Activated T-helper 17 cell treated with anti-CD3 and anti-CD28 coated beads, Interleukin-2, amount 50 U/mL, for 72 hours (primary cell): ENCODE data around the gene SH3PXD2A. TPM values are rescaled to one million over a fixed set of nuclear protein-coding genes. Genes with fewer than 3 reads are reported as not detected.
"Not testable (repeated sequence)": the region's sequence is repeated elsewhere in the genome, so short reads cannot be mapped to it uniquely, and the experiment has no call there.

Experiments used
- ATAC-seq: fragments of 150-1000 bp; cut with Tn5 transposase; replicated peaks from 2 replicates; pipeline ENCODE4 v1.10.0; 2021; ENCODE audit warnings: mild to moderate bottlenecking, moderate library complexity
- H3K27ac Mint-ChIP-seq: one replicate; pipeline ENCODE4 v1.8.0; 2022; ENCODE audit warnings: mixed read lengths
- H3K27me3 Mint-ChIP-seq: one replicate; pipeline ENCODE4 v1.8.0; 2022; ENCODE audit warnings: mixed read lengths
- H3K36me3 Mint-ChIP-seq: one replicate; pipeline ENCODE4 v1.8.0; 2022; ENCODE audit warnings: low read depth, mild to moderate bottlenecking, mixed read lengths
- H3K4me1 Mint-ChIP-seq: one replicate; pipeline ENCODE4 v1.8.0; 2022; ENCODE audit warnings: mixed read lengths
- H3K4me3 Mint-ChIP-seq: one replicate; pipeline ENCODE4 v1.8.0; 2022; ENCODE audit warnings: mild to moderate bottlenecking, mixed read lengths
- H3K9me3 Mint-ChIP-seq: one replicate; pipeline ENCODE4 v1.8.0; 2022; ENCODE audit warnings: mixed read lengths
- total RNA-seq, 2 donors: library from RNA; stranded (reverse); gene quantifications; one replicate each; pipeline ENCODE4 v1.2.3, GENCODE V29; 2022

SH3PXD2A gene
- total RNA-seq, 2 donors from 2014 or later: 8.0 to 19.3 TPM

DNA sequence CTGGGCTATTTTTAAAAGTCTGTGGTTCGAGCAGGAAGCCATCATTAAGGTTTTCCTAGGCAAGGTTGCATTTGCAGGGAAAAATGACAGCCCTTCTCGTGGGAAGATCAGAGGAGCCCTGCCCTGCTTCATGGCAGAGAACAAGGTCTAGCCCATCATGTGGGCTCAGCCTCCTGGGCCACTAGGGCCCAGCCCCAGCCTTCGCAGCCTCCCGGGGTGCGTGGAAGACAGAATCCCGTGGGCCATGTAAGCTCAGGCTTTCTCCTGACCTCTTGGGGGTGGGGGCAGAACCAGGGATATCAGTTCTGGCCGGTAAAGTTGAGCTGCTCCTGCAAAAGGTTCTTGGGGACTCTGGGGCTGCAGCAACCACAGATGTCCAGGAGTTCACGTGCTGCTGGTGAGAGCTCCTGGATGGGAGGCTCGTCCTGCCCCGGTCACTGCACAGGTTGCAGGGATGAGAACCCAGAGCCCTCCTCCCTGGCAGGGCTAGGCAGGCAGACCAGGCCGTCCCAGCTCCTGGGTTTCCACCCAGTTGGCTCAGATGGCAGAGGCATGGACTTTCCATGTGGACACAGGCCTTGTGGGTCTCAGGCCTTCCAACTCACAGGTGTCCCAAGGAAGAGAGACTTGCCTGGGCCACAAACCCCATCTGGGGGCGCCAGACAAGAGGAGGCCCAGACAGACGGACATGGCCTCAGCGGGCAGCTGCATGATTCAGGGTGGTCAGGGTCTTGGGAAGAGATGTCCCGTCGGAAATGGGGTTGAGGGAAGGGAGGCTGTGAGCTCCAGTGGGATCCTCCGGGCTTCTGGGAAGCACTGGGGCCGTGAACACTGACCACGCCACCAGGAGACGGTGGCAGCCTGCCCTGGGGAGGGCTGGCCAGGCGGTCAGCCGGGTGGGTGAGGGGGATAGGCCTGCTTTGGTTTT is 235.7 kb downstream of the SH3PXD2A start:
- Mint-ChIP-seq H3K4me3 (no peak overlapping the region), H3K27me3 (no peaks in the 10 kb centered on the region), H3K36me3 (no peaks in the 10 kb centered on the region), H3K27ac (no peak overlapping the region), H3K9me3 (no peaks in the 10 kb centered on the region), H3K4me1 (no peaks in the 10 kb centered on the region)
- ATAC-seq: no peak

DNA sequence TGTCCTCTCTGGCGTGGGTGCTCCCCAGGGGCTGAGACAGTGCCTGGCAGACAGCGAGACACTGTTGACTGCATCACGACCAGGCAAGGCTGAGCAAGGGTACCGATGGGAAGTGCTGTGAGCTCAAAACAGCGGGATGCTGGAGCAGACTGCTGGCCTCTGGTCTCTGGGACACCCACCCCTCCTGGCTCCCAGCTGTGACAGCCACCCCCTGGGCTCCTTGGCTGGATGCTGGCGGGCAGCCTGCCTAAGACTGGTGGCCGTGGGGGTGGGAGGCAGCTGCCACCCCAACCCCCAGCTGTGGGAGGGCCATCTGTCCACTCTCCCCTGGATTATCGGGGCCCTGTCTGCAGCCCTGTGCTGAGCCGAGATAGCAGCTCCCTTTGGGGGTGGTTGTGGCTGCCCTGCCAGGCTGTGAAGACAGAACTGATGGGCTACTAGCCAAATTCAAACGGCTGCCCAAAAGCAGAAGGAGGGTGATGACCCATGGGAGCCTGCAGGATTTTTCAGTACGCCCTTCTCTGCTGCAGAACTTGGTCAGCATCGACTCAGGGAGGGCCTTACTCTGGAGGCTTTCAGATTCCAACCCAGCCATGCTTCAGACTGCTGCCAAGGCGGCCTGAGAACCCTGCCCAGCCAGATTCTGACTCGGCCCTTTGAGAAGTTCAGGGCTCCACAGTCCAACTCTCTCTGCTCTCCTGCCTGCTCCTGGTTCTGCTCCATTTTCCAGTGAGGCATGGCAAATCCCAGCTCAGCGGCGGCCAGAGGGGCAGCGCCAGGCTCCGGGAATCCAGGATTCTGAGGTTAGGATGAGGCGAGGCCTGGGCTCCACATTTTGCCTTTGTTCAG is 236.6 kb downstream of the SH3PXD2A start:
- no peaks in the 10 kb centered on the region for H3K4me1 Mint-ChIP-seq
- no peaks in the 10 kb centered on the region for H3K36me3 Mint-ChIP-seq
- no peaks in the 10 kb centered on the region for H3K9me3 Mint-ChIP-seq
- H3K27me3 Mint-ChIP-seq: no peaks in the 10 kb centered on the region
- no peak overlapping the region for H3K4me3 Mint-ChIP-seq
- no peak for ATAC-seq
- H3K27ac Mint-ChIP-seq: no peak overlapping the region

DNA sequence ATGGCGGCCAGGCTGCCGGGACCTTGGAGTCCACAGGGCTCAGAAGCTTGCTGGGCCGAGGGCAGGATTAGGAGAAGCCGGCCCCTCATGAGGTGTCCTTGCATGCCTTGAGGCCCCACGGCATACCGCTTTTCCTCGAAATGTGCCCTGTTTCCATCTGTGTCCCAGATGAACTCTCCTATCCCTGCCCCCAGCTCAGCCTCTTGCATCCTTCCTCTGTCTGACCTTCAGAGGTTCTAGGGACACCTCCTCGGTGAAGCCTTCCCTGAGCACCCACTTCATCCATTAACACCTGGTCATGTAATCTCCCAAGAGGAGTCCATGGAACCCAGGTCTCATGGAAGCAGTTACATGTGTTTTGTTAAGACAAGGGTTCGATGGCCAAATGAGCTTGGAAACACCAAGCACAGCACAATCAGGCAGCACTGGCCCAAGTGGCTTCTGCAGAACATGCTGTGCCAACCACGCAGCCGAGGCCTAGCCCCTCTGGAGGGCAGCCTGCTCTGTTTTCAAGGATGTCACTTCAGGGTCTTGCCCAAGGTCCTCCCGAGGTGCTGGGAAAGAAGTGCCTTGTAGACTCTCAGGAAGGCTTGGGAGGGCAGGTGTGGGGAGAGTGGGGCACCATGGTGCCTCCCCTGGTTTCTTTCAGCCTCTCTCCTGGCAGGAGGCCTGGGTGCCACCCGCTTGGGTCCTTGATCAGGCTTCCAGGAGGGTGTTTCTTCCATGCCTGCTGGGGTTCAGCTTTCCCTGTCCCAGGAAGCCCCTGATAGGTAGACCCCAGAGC is 237.6 kb downstream of the SH3PXD2A start:
- H3K27me3 Mint-ChIP-seq: no peaks in the 10 kb centered on the region
- H3K4me1 Mint-ChIP-seq: no peaks in the 10 kb centered on the region
- H3K9me3 Mint-ChIP-seq: no peaks in the 10 kb centered on the region
- H3K27ac Mint-ChIP-seq: no peak overlapping the region
- H3K4me3 Mint-ChIP-seq: no peak overlapping the region
- no peaks in the 10 kb centered on the region for H3K36me3 Mint-ChIP-seq
- ATAC-seq: no peak

- Mint-ChIP-seq H3K4me1 (no peaks in the 10 kb centered on the region), H3K4me3 (no peak overlapping the region), H3K27me3 (no peaks in the 10 kb centered on the region), H3K27ac (no peak overlapping the region), H3K9me3 (no peaks in the 10 kb centered on the region), H3K36me3 (no peaks in the 10 kb centered on the region)
- ATAC-seq: no peak
Measured at GRCh38 chr10:103616705-103617601, 238.4 kb downstream of the SH3PXD2A start.

DNA sequence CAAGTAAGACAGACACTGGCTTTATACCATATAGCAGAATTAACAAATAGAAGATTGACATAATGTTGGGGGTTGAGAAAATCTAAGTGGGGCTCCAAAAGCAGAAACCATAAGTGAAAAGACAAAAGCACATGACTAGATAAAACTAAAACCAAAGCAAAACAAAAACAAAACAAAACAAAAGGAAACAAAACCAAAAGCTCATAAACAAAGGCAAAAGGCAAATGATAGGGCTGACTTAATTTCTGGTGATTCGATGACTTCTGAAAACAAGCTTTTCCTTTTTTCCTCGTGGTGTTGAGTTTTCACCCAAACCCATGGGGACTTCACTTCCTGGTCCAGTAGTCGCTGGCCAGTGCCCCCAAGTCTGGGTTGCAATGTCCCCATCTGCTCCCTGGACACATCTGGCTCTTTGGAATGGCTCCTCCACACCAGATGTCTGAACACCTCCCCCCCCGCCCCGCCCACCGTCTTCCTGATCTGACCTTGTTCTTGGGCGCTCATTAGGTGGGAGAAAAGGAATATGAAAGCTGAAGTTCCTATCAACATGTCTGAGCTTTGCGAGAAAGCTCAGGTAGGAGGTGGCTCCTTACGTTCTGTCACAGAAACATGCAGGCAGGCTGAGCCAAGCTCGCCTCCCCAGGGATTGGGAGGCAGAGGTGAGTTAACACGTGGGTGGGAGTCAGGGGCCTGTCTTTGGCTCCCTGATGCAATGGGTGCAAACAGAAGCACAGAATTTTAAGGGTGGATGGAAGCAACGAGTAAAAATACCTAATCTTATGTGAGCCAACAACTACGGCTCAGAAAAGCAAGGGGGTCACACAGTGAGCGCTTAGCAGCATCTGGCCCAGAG is 240.8 kb downstream of the SH3PXD2A start:
- Mint-ChIP-seq H3K27ac (no peak overlapping the region), H3K4me1 (no peaks in the 10 kb centered on the region), H3K4me3 (no peak overlapping the region), H3K9me3 (no peaks in the 10 kb centered on the region), H3K36me3 (no peaks in the 10 kb centered on the region), H3K27me3 (no peaks in the 10 kb centered on the region)
- no peak for ATAC-seq

GRCh38 chr10:103613616-103614015 is 241.8 kb downstream of the SH3PXD2A start:
- ATAC-seq: no peak

GRCh38 chr10:103612462-103613365 is 242.7 kb downstream of the SH3PXD2A start:
- Mint-ChIP-seq H3K9me3 (no peaks in the 10 kb centered on the region), H3K27me3 (no peaks in the 10 kb centered on the region), H3K4me1 (no peaks in the 10 kb centered on the region), H3K27ac (no peak overlapping the region), H3K36me3 (peaks cover 7% of the 10 kb centered on the region), H3K4me3 (no peak overlapping the region)
- ATAC-seq: no peak

More at GRCh38 chr10:103613616-103614015, 241.8 kb downstream of the SH3PXD2A start:
- peaks cover 7% of the 10 kb centered on the region for H3K36me3 Mint-ChIP-seq
- no peaks in the 10 kb centered on the region for H3K9me3 Mint-ChIP-seq
- no peak overlapping the region for H3K27ac Mint-ChIP-seq
- H3K4me1 Mint-ChIP-seq: no peaks in the 10 kb centered on the region
- H3K4me3 Mint-ChIP-seq: no peak overlapping the region
- H3K27me3 Mint-ChIP-seq: no peaks in the 10 kb centered on the region

- no peaks in the 10 kb centered on the region for H3K4me1 Mint-ChIP-seq
Measured at GRCh38 chr10:103610921-103611511, 244.4 kb downstream of the SH3PXD2A start.

DNA sequence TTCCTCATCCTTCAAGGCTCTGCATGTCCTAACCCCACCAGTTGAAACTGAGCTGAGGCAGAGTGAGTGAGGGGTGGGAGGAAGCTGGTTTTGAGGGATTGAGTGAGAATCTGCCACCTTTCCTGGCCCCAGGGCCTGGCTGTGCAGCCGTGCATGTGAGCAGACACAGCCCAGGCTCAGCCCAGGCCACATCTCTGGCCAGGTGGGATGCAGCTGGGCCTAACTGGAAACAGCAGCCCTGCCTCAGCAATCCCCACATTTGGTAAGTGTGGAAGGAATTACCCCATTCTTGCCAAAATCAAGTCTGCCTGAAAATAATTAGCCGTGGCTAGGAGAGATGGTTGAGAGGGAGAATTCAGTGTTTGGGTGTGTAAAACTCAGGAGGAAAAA is 245.3 kb downstream of the SH3PXD2A start:
- Mint-ChIP-seq H3K27me3 (no peaks in the 10 kb centered on the region), H3K27ac (no peak overlapping the region), H3K9me3 (no peaks in the 10 kb centered on the region), H3K4me1 (no peaks in the 10 kb centered on the region), H3K36me3 (peaks cover 7% of the 10 kb centered on the region), H3K4me3 (no peak overlapping the region)
- no peak for ATAC-seq

More at GRCh38 chr10:103610921-103611511, 244.4 kb downstream of the SH3PXD2A start:
- Mint-ChIP-seq H3K27ac (no peak overlapping the region), H3K36me3 (peaks cover 7% of the 10 kb centered on the region), H3K4me3 (no peak overlapping the region), H3K9me3 (no peaks in the 10 kb centered on the region), H3K27me3 (no peaks in the 10 kb centered on the region)
- no peak for ATAC-seq

DNA sequence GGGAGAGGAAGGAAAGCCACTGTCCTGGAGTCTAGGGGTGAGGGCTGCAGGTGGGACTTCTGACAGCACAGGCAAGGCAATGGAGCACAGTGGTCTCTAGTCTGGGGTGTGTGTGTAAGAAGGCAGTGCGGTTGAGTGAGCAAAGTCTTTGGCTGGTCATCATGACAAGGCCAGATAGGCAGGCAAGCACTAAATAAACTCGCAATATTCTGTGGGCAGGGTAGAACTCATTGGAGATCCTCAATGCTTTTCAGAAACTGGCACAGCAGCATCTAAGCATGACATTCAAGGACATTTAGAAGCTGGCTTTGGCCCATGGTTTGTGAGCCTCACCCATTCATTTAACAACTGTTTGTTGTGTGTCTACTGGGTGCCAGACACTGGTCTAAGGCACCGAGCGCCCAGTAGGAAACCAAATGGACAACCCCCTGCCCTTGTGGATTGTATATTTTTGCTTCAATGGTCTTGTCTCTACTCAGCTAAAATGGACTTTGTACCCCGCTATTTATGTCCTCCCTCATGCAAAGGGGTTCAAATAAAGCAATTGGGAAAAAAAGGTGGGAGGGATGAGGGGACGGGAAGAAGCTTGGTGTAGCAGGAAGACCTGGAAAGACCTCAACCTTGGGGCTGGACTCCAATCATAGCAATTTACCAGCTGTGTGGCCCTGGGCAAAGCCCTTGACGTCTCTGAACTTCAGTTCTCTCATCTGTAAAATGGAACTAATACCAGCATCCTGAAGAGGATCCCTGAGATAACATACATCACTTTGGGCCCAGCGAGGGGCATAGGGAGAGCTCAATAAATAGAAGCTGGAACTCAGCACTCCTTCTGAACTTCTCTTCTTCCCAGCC is 245.9 kb downstream of the SH3PXD2A start:
- H3K4me3 Mint-ChIP-seq: no peak overlapping the region
- no peaks in the 10 kb centered on the region for H3K27me3 Mint-ChIP-seq
- H3K36me3 Mint-ChIP-seq: peaks cover 7% of the 10 kb centered on the region
- no peaks in the 10 kb centered on the region for H3K9me3 Mint-ChIP-seq
- ATAC-seq: no peak
- H3K4me1 Mint-ChIP-seq: no peaks in the 10 kb centered on the region
- H3K27ac Mint-ChIP-seq: no peak overlapping the region

GRCh38 chr10:103608056-103608455 is 247.3 kb downstream of the SH3PXD2A start:
- not testable (repeated sequence) for H3K4me1 Mint-ChIP-seq, H3K36me3 Mint-ChIP-seq, H3K9me3 Mint-ChIP-seq, H3K4me3 Mint-ChIP-seq, H3K27me3 Mint-ChIP-seq, H3K27ac Mint-ChIP-seq, ATAC-seq
